ENCODE data around the gene VPS41.

GRCh38 chr7:38757931-38758330 lies 151.1 kb downstream of the VPS41 start:
- TF ChIP-seq CTCF (IDR thresholded peaks at IDR 0.05) (no peak), POLR2A (IDR thresholded peaks at IDR 0.05) (no peak)
